Measurements from ENCODE around the gene MAIP1.

DNA sequence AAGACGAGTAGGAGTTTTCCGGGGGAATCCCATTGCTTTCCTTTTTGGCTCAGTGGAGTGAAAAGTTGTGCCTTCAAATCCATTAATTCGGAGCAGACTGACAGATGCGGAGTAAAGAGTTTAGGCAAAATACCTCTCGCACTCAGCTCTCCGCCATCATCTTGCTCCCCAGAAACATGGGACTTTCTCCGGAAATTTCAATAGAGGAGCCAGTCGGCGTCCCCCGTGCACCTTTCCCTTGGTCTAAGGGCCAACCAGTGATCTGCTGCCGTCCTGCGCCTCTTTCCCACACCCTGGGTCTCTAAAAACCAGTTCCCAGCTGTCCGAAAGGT, 409 bp upstream of the MAIP1 start:
- TF ChIP-seq, protein P1, sequence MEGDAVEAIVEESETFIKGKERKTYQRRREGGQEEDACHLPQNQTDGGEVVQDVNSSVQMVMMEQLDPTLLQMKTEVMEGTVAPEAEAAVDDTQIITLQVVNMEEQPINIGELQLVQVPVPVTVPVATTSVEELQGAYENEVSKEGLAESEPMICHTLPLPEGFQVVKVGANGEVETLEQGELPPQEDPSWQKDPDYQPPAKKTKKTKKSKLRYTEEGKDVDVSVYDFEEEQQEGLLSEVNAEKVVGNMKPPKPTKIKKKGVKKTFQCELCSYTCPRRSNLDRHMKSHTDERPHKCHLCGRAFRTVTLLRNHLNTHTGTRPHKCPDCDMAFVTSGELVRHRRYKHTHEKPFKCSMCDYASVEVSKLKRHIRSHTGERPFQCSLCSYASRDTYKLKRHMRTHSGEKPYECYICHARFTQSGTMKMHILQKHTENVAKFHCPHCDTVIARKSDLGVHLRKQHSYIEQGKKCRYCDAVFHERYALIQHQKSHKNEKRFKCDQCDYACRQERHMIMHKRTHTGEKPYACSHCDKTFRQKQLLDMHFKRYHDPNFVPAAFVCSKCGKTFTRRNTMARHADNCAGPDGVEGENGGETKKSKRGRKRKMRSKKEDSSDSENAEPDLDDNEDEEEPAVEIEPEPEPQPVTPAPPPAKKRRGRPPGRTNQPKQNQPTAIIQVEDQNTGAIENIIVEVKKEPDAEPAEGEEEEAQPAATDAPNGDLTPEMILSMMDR (IDR thresholded peaks at IDR 0.05; ENCODE audit: low read depth, low read length, poor library complexity, severe bottlenecking) = no peak
- TF ChIP-seq EZH2phosphoT487 (IDR thresholded peaks at IDR 0.05; ENCODE audit: borderline replicate concordance, low read length) = no peak
